ENCODE data around the gene FSIP1. TPM values are rescaled to one million over a fixed set of nuclear protein-coding genes. Genes with fewer than 3 reads are reported as not detected.

Gene FSIP1
- total RNA-seq, 1 donor from 2014 or later = not detected

DNA sequence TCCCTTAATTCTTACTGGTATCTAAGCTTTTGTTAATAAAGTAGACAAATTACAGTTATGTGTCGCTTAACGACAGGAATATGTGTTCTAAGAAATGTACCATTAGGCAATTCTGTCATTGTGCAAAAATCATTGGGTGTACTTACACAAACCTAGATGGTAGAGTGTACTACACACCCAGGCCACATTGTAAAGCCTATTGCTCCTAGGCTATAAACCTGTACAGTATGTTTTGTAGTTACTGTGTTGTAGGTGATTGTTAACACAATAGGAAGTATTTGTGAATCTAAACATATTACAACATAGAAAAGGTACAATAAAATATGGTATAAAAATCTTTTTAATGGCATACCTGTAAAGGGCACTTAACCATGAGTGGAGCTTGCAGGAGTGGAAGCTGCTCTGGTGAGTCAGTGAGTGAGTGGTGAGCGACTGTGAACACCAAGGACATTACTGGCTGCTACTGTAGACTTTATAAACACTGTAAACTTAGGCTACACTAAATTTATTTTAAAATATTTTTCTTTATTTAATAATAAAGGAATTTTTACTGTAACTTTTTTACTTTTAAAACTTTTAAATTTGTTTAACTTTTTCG is 47.4 kb downstream of the FSIP1 start:
- no peak overlapping the region for H3K27ac ChIP-seq
- H3K4me3 ChIP-seq = no peak overlapping the region
- no peak for DNase-seq (ENCODE audit: low spot score in 2 of 2)
- no peaks in the 10 kb centered on the region for H3K27me3 ChIP-seq
- no peaks in the 10 kb centered on the region for H3K9me3 ChIP-seq
- H3K36me3 ChIP-seq = no peaks in the 10 kb centered on the region
- H3K4me1 ChIP-seq = no peaks in the 10 kb centered on the region
- intact Hi-C loops (cut with DNase I) = no loop called here
- TF ChIP-seq, protein P1, sequence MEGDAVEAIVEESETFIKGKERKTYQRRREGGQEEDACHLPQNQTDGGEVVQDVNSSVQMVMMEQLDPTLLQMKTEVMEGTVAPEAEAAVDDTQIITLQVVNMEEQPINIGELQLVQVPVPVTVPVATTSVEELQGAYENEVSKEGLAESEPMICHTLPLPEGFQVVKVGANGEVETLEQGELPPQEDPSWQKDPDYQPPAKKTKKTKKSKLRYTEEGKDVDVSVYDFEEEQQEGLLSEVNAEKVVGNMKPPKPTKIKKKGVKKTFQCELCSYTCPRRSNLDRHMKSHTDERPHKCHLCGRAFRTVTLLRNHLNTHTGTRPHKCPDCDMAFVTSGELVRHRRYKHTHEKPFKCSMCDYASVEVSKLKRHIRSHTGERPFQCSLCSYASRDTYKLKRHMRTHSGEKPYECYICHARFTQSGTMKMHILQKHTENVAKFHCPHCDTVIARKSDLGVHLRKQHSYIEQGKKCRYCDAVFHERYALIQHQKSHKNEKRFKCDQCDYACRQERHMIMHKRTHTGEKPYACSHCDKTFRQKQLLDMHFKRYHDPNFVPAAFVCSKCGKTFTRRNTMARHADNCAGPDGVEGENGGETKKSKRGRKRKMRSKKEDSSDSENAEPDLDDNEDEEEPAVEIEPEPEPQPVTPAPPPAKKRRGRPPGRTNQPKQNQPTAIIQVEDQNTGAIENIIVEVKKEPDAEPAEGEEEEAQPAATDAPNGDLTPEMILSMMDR (IDR thresholded peaks at IDR 0.05) = no peak

DNA sequence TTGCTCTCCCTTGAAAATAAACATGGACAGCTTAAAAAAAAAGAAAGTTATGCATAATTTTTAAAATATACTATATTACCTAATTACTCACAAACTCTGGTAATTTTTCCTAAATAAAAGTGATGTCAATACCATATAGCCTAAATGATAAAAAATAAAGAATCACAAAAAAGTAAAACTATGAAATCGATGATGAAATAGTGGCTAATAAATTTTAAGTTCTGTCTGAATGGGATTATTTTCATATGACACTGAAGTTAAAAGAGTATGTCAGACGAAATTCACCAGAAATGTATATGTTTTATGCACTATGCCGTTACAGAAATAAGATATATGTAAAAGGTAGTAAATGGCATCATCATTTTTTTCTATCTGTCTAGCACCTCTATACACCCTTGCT is 51.4 kb downstream of the FSIP1 start:
- Histone ChIP-seq H3K27me3 (no peaks in the 10 kb centered on the region), H3K9me3 (no peaks in the 10 kb centered on the region), H3K4me3 (no peak overlapping the region), H3K36me3 (no peaks in the 10 kb centered on the region), H3K4me1 (no peaks in the 10 kb centered on the region), H3K27ac (no peak overlapping the region)
- intact Hi-C loops (cut with DNase I) = no loop called here
- no peak for DNase-seq (ENCODE audit: low spot score in 2 of 2)
- TF ChIP-seq, protein P1 (IDR thresholded peaks at IDR 0.05) = no peak

DNA sequence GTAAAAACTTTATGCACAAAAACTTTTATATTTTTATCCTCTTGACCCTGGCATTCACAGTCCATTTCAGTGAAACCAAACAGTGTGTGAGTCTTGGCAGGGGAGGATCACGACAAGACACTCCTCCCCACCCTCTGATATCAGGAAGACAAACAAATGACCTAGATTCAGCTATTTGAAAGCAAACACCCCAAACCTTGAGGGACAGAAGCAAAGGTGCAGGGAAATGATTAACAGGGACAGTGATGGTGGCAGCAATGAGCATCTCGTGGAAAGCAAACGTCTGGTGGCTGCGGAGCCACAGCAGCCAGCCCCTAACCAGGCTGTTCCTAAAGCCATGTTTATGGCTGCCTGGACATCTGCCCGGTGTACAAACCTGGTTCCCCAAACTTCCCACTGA is 52.1 kb downstream of the FSIP1 start:
- Histone ChIP-seq H3K27me3 (no peaks in the 10 kb centered on the region), H3K4me3 (no peak overlapping the region), H3K9me3 (no peaks in the 10 kb centered on the region), H3K36me3 (no peaks in the 10 kb centered on the region), H3K4me1 (no peaks in the 10 kb centered on the region), H3K27ac (no peak overlapping the region)
- intact Hi-C loops (cut with DNase I) = no loop called here
- TF ChIP-seq, protein P1 (IDR thresholded peaks at IDR 0.05) = no peak
- no peak for DNase-seq (ENCODE audit: low spot score in 2 of 2)

DNA sequence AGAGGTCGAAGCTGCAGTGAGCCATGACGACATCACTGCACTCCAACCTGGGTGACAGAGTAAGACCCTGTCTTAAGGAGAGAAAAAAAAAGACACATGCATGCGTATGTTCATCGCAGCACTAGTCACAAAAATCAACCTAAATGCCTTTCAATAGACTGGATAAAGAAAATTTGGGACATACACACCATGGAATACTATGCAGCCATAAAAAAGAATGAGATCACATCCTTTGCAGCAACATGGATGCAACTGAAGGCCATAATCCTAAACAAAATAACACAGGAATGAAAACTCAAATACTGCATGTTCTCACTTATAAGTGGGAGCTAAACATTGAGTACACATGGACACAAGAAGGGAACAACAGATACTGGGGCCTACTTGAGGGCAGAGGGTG is 53.1 kb downstream of the FSIP1 start:
- no peak overlapping the region for H3K4me3 ChIP-seq
- H3K27me3 ChIP-seq = no peaks in the 10 kb centered on the region
- no peak for DNase-seq (ENCODE audit: low spot score in 2 of 2)
- H3K9me3 ChIP-seq = no peaks in the 10 kb centered on the region
- TF ChIP-seq, protein P1 (IDR thresholded peaks at IDR 0.05) = no peak
- H3K4me1 ChIP-seq = no peaks in the 10 kb centered on the region
- no peak overlapping the region for H3K27ac ChIP-seq
- no peaks in the 10 kb centered on the region for H3K36me3 ChIP-seq
- intact Hi-C loops (cut with DNase I) = no loop called here

DNA sequence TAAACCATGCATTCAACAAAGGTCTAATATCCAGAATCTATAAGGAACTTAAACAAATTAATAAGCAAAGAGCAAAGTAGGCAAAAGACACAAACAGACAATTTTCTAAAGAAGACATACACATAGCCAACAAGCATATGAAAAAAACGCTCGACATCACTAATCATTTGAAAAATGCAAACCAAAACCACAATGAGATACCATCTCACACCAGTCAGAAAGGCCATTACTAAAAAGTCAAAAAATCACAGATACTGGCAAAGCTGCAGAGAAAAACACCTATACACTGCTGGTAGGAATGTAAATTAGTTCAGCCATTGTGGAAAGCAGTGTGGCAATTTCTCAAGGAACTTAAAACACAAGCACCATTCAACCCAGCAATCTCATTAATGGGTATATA is 53.8 kb downstream of the FSIP1 start:
- intact Hi-C loops (cut with DNase I) = no loop called here
- no peaks in the 10 kb centered on the region for H3K27me3 ChIP-seq
- DNase-seq (ENCODE audit: low spot score in 2 of 2) = no peak
- no peaks in the 10 kb centered on the region for H3K36me3 ChIP-seq
- H3K4me1 ChIP-seq = no peaks in the 10 kb centered on the region
- H3K9me3 ChIP-seq = no peaks in the 10 kb centered on the region
- TF ChIP-seq, protein P1 (IDR thresholded peaks at IDR 0.05) = no peak
- no peak overlapping the region for H3K4me3 ChIP-seq
- H3K27ac ChIP-seq = no peak overlapping the region

DNA sequence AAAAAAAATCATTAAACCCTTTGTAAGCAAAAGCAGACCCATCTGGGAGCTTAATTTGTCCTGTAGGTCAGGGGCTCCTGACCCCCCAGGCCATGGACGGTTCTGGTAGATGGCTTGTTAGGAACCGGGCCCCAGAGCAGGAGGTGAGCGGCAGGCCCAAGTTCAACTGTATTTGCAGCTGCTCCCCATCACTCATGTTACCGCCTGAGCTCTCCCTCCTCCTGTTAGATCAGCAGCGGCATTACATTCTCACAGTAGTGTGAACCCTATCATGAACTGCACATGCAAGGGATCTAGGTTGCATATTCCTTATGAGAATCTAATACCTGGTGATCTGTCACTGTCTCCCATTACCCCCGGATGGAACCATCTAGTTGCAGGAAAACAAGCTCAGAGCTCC is 60.7 kb downstream of the FSIP1 start:
- H3K9me3 ChIP-seq = no peaks in the 10 kb centered on the region
- H3K27me3 ChIP-seq = no peaks in the 10 kb centered on the region
- TF ChIP-seq, protein P1 (IDR thresholded peaks at IDR 0.05) = no peak
- no peak for DNase-seq (ENCODE audit: low spot score in 2 of 2)
- intact Hi-C loops (cut with DNase I) = no loop called here
- H3K27ac ChIP-seq = no peak overlapping the region
- no peaks in the 10 kb centered on the region for H3K4me1 ChIP-seq
- no peak overlapping the region for H3K4me3 ChIP-seq
- no peaks in the 10 kb centered on the region for H3K36me3 ChIP-seq
